ENCODE results near the gene TERT.
"Not testable (repeated sequence)": the region's sequence is repeated elsewhere in the genome, so short reads cannot be mapped to it uniquely, and the experiment has no call there.

TERT gene

DNA sequence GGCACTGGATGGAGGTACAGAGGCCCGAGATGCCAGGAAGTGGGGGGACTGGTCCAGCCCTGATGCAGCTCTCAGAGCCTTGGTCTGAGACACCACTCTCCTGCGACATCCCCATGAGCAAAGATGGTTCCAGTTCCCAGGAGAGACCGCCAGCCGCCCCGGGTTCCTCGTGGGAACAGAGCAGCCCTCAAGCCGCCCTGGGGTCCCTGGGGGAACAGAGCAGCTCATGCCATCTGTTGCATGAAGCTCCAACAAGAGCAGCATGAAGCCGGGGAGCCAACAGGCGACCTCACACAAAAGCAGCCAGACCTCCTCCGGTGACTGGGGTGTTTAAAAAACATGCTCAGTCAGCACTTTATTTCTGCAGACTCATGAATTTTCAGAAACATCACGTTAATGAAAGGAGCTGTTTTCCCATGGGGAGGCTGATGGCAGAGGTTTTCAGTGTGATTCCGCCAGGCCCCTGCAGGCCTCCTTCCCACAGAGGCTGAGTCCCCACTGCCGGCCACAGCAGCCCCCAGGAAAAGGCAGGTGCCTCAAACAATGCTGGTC is 63.4 kb downstream of the TERT start:
- DNase-seq, result no peak

DNA sequence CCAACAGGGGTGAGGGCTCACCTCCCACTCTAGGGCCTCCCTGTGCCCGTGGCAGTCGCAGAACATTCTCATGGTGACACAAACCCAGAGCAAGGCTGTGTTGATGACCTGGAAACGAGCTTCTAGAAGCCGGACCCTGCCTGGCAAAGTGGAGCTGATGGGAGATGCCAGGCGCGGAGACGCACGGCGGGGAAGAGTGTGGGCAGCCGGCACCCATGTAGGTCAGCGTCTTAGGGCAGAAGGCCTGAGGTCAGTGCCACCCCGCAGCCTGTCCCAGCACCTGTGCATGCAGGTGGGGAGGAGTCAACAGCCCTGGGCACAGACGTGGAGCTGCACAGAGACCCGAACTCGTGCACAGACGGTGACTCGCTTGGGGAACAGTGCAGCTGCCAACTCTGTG is 64.3 kb downstream of the TERT start:
- DNase-seq, result no peak

DNA sequence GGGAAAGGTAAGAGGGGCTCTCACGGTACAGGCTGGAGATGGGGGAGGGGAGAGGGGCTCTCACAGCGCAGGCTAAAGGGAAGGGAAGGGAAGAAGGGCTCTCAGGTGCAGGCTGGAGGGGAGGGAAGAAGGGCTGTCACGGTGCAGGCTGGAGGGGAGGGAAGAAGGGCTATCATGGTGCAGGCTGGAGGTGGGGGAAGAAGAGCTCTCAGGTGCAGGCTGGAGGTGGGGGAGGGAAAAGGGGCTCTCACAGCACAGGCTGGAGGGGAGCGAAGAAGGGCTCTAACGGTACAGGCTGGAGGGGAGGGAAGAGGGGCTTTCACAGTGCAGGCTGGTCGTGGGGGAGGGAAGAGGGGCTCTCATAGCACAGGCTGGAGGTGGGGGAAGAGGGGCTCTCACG is 65.0 kb downstream of the TERT start:
- no peak for DNase-seq

DNA sequence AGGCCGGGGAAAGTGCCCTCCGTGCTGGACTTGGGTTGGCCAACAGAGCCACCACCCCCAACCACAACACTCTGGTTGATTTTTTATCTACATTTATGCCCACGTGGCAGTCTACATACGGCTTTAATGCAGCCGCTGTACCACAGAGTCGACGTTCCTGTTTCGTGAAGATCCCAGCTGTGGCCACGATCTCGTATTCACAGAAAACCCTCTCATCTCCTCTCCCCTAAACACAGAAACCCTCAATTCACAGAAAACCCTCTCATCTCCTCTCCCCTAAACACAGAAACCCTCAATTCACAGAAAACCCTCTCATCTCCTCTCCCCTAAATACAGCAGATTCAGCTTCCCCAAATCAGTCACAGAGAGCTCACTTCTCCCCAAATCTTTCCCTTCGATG is 65.8 kb downstream of the TERT start:
- DNase-seq, result not testable (repeated sequence)

DNA sequence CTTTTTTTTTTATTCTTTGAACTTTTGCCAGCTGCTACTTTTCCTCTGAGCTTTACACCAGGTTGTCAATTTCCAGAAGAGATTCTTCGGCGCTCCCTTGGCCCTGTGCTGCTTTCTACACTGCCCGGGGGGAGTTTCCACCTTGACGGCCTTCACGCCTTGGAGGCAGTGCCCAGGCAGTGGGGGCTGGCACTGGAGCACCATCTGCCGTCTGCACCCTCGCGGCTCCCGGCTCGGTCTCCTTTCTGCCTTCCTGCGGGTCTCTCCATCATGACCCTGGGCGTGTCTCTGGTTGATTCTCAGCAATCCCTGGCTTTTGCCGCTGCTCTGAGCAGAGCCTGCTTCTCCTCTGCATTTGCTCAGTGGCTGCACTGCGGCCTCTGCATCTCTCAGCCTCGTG is 66.7 kb downstream of the TERT start:
- DNase-seq, result no peak

DNA sequence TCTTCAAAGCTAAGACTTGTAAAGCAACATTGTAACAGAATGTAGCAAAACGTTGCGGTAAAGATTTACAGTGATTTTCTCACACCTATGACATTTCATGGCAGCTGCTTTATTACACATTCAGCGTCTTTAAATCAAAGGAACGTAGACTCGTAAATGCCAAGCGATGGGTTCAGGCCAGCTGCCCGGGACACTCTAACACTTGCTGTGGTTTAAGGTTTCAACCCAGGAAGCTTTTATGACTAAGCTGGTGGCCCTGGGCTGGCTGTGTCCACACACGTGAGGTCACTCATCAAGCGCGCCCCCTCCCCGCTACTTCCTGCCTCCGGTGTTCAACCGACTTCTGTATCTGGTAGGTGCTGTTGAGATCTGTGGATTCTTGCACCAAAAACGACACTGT is 67.2 kb downstream of the TERT start:
- DNase-seq, result no peak

DNA sequence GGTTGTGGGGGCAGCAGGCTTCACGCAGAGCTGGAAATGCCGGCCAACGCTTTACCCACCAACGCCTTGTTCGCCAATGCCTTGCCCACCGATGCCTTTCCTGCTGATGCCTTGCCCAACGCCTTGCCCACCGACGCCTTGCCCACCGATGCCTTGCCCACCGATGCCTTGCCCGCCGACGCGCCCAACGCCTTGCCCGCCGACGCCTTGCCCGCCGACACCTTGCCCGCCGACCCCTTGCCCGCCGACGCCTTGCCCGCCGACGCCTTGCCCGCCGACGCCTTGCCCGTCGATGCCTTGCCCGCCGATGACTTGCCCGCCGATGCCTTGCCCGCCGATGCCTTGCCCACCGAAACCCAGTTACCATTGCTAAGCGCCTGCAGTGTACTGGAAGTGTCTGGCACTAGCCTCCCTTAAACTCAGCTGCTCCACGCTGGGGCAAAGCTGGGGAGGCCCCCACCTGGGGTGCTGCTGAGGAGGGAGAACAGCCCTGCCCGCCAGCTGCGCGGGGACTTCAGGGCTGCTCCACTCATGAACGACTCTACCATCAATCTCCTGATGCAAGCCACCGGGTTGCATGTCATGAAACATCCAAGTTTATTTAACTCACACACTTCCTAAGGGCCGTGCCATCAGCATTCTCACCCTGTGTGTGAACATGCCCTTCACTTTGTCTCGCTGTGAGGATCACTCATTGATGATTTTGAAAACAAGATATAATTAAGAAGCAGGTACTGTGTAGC is 67.9 kb downstream of the TERT start:
- DNase-seq, result no peak

DNA sequence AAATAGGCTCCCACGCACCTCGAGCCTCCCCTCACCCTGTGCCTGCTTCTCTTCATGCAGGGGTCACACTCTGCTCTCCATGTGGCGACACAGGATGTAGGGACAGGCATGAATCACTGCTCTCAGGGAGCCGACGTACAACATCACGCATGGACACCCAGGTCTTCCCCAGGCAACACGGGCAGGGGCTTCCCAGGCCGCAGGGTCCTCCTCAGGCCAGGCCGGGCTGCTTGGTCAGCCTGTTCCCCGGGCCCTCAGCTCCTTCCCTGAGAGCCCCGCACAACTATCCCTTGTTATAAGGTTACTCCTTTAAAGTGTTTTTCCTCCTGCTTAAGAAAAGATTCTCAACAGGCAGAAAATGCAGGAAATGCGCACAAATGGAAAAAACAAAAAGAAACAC is 68.6 kb downstream of the TERT start:
- no peak for DNase-seq

DNA sequence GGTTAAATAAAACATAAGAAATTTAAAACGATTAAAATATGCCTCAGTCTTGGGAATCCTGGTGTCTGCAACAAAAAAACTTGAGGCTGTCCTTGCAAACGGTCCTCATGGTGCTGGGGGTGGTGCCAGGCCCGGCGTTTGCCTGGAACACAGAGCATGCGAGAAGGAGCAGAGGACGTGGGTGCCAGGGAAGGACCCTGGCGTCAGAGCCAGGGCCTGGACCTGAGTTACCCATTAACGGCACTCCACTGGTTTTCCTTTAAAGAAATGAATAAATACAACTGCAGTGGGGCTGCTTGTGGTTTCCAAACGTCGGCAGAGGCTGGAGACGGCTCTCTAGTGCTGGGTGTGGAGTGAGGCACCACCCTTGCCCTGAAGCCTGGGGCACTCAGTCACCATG is 69.8 kb downstream of the TERT start, which contains the start of gene SLC6A18:
TSS of gene SLC6A18 (plus strand) at position 301 of the 400 bp plus-strand sequence. CDS start at position 398, 97 bp downstream.
- DNase-seq, result no peak

DNA sequence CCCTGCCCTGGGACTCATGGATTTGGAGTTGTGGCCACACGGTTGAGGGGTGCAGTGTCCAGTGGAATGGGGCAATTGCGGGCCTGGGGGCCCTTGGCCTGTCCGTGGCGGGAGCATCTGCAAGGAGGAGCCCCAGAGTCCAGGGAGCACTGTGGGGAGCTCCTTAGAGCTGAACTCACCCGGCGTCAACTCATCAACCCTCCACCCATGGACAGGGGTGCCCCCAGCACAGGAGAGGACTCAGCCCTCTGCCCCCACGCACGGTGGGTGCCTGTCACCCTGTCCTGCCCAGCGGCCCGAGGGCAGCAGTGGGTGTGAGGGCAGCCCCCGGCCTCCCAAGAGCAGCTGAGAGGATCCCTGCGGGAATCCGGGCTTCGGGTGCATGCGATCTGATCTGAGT is 70.2 kb downstream of the TERT start:
- no peak for DNase-seq

DNA sequence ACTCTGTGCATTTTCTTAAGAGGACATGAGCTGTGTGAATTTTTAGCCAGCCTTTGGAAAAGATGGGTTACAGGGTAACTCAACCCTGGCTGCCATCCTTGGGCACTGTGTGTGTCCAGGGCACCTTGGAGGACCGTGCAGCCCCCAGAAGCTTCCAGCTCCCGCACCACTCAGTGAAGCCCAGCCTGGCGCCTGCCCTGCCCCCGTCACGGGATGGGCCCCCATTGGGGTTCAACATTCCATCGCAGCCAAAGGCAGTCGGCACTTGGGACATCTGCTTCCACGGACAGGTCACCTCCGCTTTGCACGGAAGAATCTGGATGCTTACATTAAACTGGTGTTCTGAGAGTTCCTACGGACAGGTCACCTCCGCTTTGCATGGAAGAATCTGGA is 71.6 kb downstream of the TERT start:
- DNase-seq, result no peak

DNA sequence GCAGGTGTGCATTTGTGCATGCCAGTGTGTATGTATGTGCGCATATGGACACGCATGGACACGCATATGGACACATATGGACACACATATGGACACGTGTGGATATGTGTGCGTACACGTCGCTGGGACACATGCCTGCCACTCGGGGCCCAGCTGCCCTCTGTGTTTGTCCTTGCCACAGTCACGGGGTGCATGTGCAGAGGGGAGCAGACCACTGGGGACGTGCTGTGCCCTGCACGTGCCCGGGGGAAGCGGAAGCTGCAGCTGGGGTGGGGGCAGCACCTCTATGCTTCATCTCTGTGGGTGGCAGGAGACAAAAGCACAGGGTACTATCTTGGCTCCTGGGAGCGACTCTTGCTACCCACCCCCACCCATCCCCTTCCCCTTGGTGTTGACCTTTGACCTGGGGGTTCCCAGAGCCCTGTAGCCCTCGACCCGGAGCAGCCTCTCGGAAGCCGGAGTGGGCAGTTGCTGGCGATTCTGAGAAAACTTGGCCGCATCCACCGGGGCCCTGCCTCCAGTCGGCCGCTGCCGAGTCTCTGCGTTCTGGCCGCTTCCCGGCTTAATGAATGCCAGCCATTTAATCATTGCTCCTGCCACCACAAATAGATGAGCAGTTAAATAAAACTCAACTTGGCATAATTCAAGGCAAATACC is 72.1 kb downstream of the TERT start:
- DNase-seq, result no peak

DNA sequence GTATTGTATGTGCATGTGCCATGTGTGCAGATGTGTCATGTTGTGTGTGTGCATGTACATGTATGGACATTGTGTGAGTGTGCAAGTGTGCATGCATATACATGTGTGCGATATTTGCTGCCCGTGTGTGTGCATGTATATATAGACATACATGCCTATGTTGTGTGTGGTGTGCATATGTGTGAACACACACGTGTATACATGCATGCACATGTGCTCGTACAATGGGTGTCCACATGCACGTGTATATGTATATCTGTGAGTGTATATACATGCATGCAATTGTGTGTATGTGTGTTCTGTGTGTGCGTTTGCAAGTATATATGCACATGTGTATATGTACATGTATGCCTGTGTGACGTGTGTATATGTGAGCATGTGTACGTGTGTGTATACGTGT is 72.7 kb downstream of the TERT start:
- DNase-seq, result no peak

DNA sequence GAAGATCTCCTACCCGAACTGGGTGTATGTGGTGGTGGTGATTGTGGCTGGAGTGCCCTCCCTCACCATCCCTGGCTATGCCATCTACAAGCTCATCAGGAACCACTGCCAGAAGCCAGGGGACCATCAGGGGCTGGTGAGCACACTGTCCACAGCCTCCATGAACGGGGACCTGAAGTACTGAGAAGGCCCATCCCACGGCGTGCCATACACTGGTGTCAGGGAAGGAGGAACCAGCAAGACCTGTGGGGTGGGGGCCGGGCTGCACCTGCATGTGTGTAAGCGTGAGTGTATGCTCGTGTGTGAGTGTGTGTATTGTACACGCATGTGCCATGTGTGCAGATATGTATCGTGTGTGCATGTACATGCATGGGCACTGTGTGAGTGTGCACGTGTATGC is 73.1 kb downstream of the TERT start:
- DNase-seq, result no peak

DNA sequence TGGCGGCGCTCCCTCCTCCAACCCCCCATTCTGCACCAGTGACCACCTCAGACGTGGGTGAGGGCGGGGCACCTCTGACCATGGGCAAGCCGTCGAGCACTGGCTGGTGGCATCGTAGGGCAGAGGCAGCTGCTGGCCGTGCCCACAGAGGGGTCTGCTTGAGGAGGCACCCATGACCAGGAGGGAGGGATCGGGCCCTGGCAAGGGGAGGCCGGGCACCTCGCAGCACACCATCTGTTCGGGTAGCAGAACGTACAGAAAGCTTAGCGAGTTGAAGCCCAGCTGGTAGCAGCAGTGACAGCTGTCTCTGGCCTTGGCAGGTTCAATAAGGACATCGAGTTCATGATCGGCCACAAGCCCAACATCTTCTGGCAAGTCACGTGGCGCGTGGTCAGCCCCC is 74.0 kb downstream of the TERT start:
- no peak for DNase-seq

DNA sequence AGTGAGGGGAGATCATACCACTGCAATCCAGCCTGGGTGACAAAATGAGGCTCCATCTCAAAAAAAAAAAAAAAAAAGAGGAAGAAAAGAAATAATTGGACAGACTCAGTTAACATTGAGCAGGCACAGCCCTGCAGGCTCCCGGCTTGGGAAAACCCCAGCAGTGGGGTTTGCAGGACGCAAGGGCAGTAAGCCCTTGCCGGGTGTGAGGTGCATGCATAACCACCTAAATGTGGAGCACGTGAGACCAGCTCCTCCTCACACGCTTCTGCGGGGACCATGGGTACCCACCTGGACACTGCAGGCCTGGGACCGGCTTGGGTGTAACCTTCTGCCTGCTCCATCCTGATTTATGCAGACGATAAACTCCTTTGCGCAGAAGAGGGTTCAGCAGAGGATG is 74.5 kb downstream of the TERT start:
- DNase-seq, result no peak

DNA sequence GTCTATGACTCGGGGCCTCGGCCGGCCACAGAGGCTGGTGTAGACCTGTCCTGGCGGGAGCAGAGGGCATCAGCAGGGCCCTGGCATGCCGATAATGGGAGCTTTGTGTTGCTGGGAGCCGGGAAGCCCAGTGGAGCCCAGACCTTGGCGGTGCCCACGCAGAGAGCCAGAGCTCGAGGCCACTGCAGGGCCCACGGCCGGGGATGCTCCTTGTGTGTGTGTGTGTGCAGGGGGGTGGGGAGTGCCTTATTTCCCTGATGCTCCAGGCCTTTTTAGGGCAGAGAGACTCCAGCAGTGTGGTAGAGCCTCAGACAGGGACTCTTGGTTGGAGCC is 75.1 kb downstream of the TERT start:
- DNase-seq, result no peak

DNA sequence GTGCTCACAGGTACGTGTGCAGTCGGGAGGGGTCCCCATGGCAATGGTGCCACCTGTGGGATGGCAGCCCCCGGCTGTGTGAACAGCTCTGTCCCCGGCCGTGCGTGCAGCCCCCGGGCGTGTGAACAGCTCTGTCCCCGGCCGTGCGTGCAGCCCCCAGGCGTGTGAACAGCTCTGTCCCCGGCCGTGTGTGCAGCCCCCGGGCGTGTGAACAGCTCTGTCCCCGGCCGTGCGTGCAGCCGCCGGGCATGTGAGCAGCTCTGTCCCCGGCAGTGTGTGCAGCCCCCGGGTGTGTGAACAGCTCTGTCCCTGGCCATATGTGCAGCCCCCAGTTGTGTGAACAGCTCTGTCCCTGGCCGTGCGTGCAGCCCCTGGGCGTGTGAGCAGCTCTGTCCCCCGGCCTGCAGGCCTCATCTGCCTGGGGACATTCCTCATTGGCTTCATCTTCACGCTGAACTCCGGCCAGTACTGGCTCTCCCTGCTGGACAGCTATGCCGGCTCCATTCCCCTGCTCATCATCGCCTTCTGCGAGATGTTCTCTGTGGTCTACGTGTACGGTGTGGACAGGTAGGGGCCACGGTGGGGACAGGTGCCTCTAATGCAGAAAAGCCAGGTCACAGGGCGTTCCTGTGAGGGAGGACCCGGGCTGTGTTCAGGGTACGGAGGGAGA is 75.6 kb downstream of the TERT start:
- no peak for DNase-seq

DNA sequence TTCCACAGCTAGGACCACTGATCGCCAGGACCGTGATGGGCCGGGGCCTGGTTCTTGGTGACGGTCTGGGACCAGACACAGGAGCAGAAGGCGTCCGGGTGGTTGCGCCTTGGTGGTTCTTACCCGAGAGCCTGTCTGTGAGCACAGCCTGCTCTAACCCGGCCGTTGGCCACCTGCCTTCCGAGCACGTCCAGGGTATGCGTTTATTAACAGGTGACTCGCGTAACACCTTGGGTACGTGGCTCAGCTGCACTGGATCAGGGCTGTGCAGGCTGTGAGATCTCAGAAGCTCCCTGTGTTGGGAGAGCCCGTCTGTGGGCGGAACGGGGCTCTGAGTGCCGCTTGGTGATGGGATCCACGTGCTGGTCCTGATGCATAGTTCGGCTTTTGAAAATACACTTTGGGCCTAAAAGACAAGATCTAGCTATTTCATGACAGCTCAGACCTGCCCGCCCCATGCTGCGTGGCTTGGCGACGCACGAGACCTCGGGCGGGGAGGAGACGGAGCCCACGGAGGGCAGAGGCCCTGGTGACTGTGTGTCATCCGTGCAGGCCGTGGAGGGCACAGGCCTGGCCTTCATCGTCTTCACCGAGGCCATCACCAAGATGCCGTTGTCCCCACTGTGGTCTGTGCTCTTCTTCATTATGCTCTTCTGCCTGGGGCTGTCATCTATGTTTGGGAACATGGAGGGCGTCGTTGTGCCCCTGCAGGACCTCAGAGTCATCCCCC is 76.4 kb downstream of the TERT start:
- DNase-seq, result no peak

DNA sequence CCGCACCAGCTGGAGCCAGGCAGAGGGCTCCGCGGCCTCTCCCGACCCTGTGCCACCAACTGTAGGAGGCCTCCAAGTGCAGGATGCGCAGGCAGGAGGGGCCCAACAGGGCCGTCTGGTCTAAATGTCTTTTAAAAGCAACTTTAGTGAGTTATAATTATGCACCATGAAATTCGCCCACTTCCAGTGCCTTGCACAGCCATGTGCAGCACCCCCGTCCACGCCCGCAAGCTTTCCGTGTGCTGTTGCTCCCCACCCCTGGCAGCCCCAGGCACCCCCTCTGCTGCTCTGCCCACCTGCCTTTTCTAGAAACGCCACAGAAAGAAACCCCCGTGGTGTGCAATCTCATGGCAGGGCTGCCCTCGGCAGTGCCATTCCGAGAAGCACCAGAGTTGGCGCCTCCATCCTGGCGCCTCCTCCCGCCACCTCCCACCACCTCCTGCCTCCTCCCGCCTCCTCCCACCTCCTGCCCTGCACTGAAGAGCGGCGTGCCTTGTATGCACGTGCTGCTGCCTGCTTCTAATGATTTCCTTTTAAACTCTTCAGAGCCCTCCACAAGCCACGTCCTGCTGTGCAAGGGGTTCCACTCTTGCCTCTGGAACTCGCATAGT is 77.2 kb downstream of the TERT start:
- peak; percentile 23 for DNase-seq

DNA sequence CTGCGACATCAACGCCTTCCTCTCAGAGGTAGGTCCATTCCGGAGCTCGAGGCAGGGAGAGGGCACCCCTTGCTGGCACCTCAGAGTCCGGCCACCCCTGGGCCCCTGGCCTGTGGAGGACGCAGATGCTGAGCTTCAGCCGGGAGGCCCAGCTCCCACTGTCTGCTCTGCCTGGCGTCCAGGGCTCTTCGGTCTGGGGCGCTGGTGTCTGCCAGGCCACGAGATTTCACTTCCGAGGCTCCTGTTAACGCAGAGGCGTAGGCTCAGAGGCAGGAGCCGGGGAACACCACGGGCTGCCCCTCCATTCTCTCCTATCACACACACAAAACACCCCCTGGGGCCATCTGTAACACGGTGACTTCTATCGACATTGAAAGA is 78.0 kb downstream of the TERT start:
- DNase-seq, result no peak

DNA sequence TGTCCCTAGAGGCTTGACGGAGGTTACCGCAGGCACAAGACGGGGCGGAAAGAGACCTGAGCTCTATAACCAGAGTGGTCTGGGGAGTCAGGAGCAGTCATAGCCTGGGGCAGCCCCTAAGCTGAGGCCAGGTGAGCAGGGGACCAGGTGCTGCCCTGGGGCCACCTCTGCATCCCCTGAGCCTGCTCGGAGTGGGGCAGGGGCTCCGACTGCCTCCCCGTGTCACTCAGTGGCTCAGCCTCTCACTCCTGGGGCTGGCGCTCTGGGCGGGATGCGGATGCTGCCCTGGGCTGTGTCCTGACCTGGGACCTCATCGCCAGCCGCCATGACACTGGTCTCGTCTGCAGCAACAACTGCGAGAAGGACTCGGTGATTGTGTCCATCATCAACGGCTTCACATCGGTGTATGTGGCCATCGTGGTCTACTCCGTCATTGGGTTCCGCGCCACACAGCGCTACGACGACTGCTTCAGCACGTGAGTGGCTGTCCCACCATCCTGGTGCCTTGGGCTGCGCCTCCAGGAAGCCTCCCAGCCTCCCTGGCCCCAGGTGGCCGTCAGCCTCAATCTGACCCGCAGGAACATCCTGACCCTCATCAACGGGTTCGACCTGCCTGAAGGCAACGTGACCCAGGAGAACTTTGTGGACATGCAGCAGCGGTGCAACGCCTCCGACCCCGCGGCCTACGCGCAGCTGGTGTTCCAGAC is 78.5 kb downstream of the TERT start:
- DNase-seq, result no peak

Measured in hematopoietic multipotent progenitor cell treated with erythropoietin and hydrocortisone succinate and interleukin-3 and kit ligand, for 6 days (in vitro differentiated cells).